GM18498 (cell line): Measurements from ENCODE around the gene GPRC5D.

Experiments used
- ATAC-seq: cut with Tn5 transposase; IDR thresholded peaks from one replicate; pipeline ENCODE4 v1.9.1; 2021; ENCODE audit warnings: mild to moderate bottlenecking, moderate library complexity; ENCODE audit not compliant: unreplicated experiment

Gene GPRC5D

DNA sequence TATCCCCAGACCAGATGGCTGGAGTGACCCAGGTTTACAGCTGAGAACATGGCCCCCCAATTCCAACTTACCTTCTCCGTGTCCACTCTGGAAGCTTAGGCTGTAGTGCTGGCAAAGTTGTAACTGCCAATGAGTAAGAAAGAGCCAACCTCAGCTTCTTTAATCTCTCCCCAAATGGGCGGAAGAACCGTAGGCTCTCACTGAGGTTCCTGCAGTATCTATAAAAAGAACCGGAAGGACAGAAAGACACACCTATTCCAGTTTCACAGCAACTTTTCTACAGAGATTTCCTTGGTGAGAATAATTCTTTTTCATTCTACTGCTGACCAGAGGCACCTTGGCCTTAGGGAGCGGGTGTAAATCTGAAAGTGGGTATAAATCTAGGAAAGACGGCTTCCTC is at the start of gene GPRC5D:
Gene GPRC5D, minus strand, starts transcription at position 135 of the 400 bp plus-strand sequence. CDS start 1,786 bp downstream, outside the sequence.
- ATAC-seq, result no peak

DNA sequence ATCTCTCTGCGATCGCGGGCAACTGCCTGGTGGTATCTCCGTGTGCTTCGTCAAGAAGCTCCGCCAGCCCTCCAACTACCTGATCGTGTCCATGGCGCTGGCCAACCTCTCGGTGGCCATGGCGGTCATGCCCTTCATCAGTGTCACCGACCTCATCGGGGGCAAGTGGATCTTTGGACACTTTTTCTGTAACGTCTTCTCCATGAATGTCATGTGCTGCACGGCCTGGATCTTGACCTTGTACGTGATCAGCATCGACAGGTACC is 49.7 kb upstream of the GPRC5D start:
- ATAC-seq, result no peak

DNA sequence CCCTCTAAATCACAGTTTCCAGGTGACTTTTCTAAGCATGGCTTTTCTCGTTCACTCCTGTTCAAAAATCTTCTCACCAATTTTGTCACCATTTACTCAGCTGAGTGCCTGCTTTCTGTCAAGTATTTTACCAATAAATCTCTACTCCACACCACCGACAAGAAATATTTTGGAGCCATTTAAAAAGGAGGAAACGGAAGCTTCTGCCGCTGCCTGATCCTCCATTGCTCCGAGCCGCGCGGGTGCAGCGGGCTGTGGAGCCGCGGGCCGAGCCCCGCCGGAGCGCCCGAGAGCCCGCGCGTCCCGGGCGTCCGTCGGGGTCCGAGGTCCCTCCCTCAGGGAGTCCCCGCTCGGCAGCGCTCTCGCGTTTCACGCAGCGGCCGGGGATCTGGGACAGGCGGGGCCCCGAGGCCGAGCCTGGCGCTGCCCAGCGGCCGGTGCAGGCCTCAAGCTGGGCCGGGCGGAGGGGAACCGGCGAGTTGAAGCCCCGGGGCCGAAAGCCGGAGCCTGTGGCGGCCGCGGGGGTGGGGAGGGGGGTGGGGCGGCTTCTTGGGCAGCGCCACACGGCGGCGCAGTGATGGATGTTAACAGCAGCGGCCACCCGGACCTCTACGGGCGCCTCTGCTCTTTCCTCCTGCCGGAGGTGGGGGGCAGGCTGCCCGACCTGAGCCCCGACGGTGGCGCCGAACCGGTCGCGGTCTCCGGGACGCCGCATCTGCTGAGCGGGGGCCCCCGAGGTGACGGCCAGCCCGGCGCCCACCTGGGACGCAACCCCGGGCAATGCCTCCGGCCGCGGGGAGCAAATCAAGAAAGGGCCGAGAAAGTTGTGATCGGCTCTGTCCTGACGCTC is 49.2 kb upstream of the GPRC5D start:
- ATAC-seq, result peak; percentile 31

DNA sequence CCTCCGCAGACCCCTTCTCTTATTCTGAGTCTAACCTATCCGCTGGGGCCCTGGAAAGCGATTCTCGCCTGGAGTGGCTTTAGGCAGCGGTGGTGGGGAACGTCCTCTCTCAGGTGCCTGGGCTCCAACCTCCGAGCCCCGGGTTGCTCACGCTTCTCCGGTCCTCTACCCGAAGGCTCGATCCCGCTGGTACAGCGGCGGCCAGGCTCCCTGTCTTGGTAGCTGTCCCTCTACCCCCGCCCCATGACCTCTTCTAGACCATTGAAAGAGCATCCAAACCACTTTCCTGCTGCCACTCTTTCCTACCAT is 48.6 kb upstream of the GPRC5D start:
- ATAC-seq, result peak; percentile 37

GRCh38 chr12:12999959-13000615 is 48.1 kb upstream of the GPRC5D start, which contains the start of gene HEBP1:
HEBP1 (minus strand) TSS chr12:13000265; CDS start chr12:13000114, 151 bp downstream.
- ATAC-seq, result peak; percentile 89

DNA sequence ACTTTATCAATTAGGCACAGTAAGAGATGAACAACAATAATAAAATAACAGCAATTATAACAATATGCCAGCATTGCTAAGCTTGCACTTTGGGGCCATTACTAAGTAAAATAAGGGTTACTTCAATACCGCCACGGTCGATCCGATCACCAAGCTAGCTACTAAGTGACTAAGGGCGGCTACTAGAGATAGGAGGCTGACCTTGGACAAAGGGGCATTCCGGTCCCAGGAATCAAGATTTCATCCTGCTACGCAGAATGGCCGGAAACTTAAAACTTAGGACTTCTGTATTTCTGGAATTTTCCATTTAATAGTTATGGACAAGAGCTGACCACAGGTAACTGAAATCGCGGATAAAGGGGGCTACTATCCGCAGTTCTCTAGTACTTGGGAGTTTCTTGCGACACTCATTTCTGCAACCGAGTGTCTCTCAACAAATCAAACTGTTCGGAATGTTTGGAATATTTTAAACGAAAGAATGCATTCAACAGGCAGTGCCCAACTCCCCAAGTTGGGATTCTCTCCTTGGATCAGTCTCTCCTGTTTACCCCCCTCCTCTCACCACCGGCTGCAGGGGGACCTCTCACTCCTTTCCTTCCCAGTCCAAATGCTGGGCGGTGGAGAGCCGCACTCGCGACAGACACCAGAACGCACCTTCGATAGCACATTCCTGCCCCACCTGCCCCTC is 47.4 kb upstream of the GPRC5D start:
- ATAC-seq, result no peak

- ATAC-seq, result no peak
Measured at GRCh38 chr12:12998248-12998647, 46.3 kb upstream of the GPRC5D start.

- ATAC-seq, result no peak
Measured at GRCh38 chr12:12997734-12998133, 45.8 kb upstream of the GPRC5D start.

DNA sequence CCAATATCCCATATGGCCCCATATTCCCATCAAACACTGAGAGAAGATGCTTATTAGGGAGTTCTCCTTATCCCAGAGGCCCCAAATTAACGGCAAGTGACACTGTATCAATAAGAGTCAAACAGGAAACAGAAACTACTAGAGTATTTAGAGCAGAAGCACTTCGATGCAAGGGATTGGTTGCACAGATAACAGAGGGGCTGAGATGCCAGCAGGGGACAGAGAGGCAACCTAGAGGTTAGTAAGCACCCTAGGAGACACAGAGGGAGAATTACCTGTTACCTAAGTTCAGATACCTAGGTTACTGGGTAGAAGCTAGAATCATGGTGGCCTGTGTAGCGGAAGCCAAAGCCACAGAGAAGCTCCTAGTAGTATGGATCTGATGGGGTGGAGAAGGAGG is 45.2 kb upstream of the GPRC5D start:
- no peak for ATAC-seq

DNA sequence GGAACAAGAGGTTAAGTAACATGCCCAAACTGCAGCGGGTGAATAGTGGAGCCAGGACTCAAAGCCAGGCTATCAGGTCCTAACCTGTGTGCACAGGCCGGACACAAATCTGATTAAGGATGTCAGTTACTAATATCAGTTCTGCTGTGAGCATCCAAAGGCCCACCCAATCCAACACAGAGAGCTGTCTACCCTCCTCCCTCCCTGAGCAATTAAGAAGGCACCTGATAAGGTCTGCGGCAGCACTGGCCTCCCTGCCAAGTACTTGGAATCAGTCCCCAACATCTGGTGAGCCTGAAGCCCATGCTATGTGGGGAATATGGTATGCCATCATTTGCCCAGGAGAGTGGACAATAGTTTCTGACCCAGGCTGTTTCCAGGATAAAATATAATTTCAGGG is 44.2 kb upstream of the GPRC5D start:
- ATAC-seq, result no peak

DNA sequence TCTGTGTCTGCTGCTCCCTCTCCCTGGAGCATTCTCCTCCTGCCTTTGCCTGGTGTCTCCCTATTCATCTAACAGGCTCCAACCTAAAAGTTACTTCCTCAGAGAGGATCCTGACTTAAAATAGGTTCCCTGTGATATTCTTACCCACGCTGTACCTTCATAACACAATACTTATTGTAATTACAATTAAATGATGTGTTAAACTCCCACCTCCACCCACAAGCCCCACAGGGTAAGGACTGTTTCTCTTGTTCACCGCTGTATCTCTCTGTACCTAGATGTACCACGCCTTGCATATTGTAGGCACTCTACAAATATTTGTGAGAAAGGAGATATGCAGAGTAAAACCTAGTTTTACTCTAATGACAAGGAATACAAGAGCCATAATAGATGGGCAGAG is 43.1 kb upstream of the GPRC5D start:
- ATAC-seq, result no peak

GRCh38 chr12:12993367-12993766 is 41.4 kb upstream of the GPRC5D start:
- no peak for ATAC-seq

GRCh38 chr12:12992418-12993130 is 40.6 kb upstream of the GPRC5D start:
- ATAC-seq, result no peak

- no peak for ATAC-seq
Measured at GRCh38 chr12:12990700-12991468, 38.9 kb upstream of the GPRC5D start.

- no peak for ATAC-seq
Measured at GRCh38 chr12:12987421-12987820, 35.5 kb upstream of the GPRC5D start.

- no peak for ATAC-seq
Measured at GRCh38 chr12:12986775-12987331, 34.9 kb upstream of the GPRC5D start.

DNA sequence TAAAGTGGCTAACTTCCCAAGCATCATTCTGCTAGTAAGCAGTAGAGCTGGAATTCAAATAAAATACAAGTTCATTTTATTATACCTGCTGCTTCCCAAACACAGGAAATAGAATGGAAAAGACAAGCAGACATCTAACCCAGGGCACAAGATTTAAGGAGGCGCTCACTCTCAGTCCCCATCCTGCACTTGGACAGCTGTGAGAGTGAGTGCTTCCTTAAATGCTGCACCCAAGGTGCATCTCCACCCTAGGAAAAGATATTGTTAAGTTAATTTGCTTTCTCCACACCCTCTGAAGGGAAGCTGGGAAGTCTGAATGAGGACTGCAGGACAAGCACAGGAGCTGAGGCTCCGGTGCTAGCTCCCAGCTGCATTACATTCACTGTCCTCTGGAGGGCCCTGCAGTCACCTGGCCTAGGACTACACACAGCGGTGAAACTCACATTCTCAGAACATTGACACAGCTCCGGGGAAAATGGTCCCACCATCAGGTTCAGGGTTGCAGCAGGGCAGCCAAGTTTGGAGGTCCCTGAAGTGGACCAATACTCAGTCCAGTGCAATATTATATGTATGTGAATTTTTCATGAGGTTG is 33.9 kb upstream of the GPRC5D start:
- no peak for ATAC-seq

DNA sequence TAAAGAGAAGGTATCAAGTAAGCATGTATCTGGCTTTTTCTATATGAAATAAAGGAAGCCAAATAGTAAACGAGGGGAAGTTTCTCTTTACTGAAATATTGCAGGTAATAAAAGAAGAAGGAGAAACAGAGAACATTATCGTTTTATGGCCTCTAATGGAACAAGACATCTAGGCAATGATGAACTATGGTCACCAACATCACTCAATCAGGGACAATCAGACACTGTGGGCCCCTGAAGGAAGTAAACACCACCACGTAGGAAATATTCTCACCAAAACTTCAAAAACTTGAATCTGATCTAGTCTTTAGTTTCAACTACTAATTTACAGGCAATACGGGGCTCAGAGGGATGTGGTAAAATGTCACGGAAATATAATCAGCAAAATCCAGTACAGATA is 32.2 kb upstream of the GPRC5D start:
- no peak for ATAC-seq

DNA sequence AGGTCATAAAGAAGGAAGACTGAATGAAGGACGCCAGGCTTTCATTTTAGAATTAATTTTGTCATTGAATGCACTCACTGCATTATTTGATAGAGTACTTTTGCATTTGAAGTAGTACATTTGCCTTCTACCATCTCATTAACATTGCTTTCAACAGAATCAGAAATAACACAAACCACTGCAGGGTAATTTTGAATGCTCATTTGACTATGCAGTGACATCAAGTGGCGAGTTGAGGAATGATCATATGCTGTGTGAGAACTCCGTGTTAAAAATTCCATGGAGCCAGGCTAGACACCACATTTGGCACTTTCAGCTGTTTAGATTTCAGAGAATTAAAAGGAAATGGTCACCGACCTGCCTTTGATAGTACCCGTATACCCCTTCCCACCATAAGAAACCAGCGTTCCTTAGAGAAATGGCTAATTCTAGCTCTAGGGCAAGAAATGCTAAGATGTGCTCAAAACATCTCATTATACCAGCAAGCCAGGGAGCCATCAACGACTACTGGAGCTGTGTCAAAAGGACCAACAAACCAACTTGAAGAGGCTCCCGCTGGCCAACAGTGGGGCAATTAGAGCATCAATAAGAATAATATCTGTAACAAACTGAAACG is 31.6 kb upstream of the GPRC5D start:
- ATAC-seq, result no peak

DNA sequence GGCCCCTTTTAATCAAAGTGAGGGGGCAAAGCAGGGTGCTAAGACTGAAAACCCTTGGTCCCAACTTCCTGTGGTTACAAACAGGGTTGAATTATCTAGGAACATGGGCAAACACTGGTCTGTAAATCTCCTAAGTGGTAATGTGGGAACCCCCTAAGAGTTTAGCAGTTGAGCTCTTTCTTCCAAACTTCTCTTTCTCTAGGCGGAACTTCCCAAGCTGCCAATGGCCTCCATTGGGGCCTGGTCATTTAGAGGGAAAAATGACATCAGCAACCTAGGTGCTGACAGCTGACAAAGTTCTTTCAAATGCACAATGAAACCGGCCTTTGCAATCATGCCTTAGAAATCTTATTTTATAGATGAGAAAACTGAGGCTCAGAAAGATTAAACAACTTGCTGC is 30.4 kb upstream of the GPRC5D start:
- no peak for ATAC-seq
